Measurements from ENCODE around the gene AGL.
"Not testable (repeated sequence)": the region's sequence is repeated elsewhere in the genome, so short reads cannot be mapped to it uniquely, and the experiment has no call there.

The AGL gene

DNA sequence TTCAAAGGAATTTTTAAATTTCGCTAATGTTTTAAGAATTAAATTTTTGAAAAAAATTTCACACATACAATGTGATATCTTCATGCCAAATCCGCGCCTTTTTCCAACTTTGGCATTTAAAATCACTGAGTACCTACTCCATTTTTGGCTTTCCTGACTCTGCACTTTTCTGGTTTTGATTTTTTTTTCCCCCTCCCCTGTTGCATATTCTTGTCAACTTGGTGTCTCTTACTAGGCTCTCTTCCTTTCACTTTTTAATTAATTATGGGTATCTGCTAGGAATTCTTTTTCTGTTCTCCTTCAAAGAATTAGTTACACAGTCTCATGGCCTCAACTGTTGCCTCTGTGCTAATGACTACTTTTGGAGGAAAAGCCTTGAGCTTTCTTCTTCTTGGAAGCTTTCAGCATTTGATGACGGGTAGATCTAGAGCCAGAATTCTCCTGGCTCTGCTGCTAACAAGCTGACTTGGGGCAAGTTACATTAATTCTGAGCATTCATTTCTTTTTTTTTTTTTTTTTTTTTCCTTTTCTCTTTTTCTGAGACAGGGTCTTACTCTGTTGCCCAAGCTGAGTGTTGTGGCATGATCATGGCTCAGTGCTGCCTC is 1.8 kb downstream of the AGL start:
- TF ChIP-seq, protein P1, sequence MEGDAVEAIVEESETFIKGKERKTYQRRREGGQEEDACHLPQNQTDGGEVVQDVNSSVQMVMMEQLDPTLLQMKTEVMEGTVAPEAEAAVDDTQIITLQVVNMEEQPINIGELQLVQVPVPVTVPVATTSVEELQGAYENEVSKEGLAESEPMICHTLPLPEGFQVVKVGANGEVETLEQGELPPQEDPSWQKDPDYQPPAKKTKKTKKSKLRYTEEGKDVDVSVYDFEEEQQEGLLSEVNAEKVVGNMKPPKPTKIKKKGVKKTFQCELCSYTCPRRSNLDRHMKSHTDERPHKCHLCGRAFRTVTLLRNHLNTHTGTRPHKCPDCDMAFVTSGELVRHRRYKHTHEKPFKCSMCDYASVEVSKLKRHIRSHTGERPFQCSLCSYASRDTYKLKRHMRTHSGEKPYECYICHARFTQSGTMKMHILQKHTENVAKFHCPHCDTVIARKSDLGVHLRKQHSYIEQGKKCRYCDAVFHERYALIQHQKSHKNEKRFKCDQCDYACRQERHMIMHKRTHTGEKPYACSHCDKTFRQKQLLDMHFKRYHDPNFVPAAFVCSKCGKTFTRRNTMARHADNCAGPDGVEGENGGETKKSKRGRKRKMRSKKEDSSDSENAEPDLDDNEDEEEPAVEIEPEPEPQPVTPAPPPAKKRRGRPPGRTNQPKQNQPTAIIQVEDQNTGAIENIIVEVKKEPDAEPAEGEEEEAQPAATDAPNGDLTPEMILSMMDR (IDR thresholded peaks at IDR 0.05; ENCODE audit: low read depth, low read length) = no peak
- H3K4me3 ChIP-seq (replicated peaks in 1 of 2; ENCODE audit: low read depth in 2 of 2, low read length in 2 of 2) = no peak overlapping the region
- DNase-seq (ENCODE audit: low read depth in 2 of 2) = peak in 1 of 2 donors; percentile 7

DNA sequence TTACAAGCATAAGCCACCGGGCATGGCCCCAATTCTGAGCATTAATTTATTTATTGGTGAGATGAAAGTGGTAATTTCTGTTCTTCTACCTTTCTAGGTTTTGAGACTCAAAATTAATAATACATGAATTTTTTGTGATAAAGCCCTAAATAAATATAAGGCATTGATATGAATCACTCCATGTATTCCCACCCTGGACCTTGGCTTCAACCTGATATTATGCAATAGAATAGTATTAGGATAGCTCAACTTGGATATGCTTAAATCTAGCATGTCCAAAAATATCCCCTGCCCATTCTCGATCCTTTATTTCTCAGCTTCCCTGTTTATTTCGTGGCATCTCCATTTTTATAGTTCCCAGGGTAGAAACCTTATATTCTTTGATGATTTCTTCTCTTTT is 2.5 kb downstream of the AGL start:
- no peak overlapping the region for H3K4me3 ChIP-seq (replicated peaks in 1 of 2; ENCODE audit: low read depth in 2 of 2, low read length in 2 of 2)
- TF ChIP-seq, protein P1 (IDR thresholded peaks at IDR 0.05; ENCODE audit: low read depth, low read length) = no peak
- peak; percentile 19 to 47 for DNase-seq (ENCODE audit: low read depth in 2 of 2)

DNA sequence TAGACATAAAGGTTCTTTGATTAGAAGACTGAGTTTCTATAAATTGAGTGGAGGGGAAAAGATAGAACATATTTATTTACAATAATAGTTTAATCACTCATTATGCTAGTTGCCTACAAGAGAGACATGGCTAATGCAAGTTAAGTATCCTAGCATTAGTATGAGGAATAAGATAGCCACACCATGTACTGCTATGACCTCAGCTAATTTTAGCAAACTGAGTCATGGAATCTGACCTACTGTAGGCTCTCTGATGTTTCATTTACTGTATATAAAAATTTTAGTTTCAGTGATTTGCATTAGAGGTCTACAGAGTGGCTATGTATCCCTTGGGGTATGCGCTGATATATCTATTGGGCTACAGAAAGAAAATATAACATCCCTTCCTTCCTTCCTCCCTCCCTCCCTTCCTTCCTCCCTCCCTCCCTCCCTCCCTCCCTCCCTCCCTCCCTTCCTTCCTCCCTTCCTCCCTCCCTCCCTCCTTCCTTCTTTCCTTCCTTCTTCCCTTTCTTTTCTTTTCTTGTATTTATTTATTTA is 5.8 kb downstream of the AGL start:
- peak in 1 of 2 donors; percentile 11 for DNase-seq (ENCODE audit: low read depth in 2 of 2)
- no peak overlapping the region for H3K4me3 ChIP-seq (replicated peaks in 1 of 2; ENCODE audit: low read depth in 2 of 2, low read length in 2 of 2)
- TF ChIP-seq, protein P1 (IDR thresholded peaks at IDR 0.05; ENCODE audit: low read depth, low read length) = no peak

DNA sequence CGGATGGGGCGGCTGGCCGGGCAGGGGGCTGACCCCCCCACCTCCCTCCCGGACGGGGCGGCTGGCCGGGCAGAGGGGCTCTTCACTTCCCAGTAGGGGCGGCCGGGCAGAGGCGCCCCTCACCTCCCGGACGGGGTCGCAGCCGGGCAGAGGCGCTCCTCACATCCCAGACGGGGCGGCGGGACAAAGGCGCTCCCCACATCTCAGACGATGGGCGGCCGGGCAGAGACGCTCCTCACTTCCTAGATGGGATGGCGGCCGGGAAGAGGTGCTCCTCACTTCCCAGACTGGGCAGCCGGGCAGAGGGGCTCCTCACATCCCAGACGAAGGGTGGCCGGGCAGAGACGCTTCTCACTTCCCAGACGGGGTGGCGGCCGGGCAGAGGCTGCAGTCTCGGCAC is 6.9 kb downstream of the AGL start:
- not testable (repeated sequence) for DNase-seq (ENCODE audit: low read depth in 2 of 2); H3K4me3 ChIP-seq (replicated peaks in 1 of 2; ENCODE audit: low read depth in 2 of 2, low read length in 2 of 2)

DNA sequence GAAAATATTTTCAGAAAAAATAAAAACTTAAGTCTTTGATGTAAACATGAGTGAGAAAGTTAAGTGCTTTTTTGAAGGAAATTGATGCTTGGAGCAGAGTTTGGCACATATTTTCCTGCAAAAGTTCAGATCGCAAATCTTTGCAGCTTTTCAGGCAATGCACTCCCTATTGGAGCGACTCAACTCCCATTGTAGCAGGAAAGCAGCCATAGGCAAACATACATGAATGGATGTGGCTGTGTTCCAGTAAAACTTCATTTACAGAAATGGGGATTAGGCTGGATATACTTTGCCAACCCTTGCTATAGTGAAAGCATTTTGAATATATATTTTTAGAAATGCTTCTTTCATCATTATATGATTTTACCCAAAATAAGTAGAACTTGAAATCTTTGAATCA is 8.1 kb downstream of the AGL start:
- TF ChIP-seq, protein P1 (IDR thresholded peaks at IDR 0.05; ENCODE audit: low read depth, low read length) = no peak
- DNase-seq (ENCODE audit: low read depth in 2 of 2) = no peak
- H3K4me3 ChIP-seq (replicated peaks in 1 of 2; ENCODE audit: low read depth in 2 of 2, low read length in 2 of 2) = no peak overlapping the region

- TF ChIP-seq, protein P1 (IDR thresholded peaks at IDR 0.05; ENCODE audit: low read depth, low read length) = no peak
- no peak overlapping the region for H3K4me3 ChIP-seq (replicated peaks in 1 of 2; ENCODE audit: low read depth in 2 of 2, low read length in 2 of 2)
- no peak for DNase-seq (ENCODE audit: low read depth in 2 of 2)
Measured at GRCh38 chr1:99858881-99859280, 8.7 kb downstream of the AGL start.

DNA sequence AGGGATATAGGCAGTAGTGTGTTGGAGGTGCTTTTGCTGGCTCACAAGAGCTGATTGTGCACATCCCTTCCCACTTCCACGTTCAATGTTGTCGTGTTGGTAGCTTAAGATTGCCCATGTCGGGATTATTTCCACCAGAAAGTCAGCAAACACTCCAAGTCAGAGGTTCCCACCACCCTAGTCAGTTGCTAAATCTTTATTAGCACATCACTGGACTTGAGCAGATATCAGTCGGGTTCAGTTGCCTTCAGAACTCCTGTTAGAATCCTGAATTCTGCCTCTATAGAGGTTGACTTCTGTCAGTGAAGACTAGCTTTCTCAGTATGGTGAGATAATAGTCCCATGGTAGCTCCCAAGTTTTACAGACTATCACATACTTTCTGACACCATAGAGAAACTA is 10.5 kb downstream of the AGL start:
- TF ChIP-seq, protein P1 (IDR thresholded peaks at IDR 0.05; ENCODE audit: low read depth, low read length) = no peak
- no peak for DNase-seq (ENCODE audit: low read depth in 2 of 2)
- no peak overlapping the region for H3K4me3 ChIP-seq (replicated peaks in 1 of 2; ENCODE audit: low read depth in 2 of 2, low read length in 2 of 2)

All from cardiac fibroblast (primary cell).